GM23338 (cell line): ENCODE results near the gene HARBI1. TPM values are rescaled to one million over a fixed set of nuclear protein-coding genes. Genes with fewer than 3 reads are reported as not detected.

Experiments used
- ATAC-seq: fragments of 200-7000 bp; cut with Tn5 transposase; 3 replicates; pipeline ENCODE4 v1.9.1; 2020
- DNase-seq: peaks from one replicate; pipeline ENCODE4 v3.0.0-alpha.2; 2015; ENCODE audit warnings: low spot score
- H2AFZ ChIP-seq: fragments of 200-600 bp; sonication (generic); 2 replicates; pipeline ENCODE4 v1.8.0; 2016; ENCODE audit warnings: antibody characterized with exemption, mild to moderate bottlenecking, moderate library complexity
- H3F3A ChIP-seq: fragments of 200-600 bp; sonication (generic); replicated peaks from 2 replicates; pipeline ENCODE4 v1.8.0; 2017; ENCODE audit warnings: antibody characterized with exemption, mixed run types, low read depth
- H3K27ac ChIP-seq: fragments of 200-600 bp; sonication (generic); 2 replicates; pipeline ENCODE4 v1.6.1; 2016; ENCODE audit warnings: low read depth
- H3K27me3 ChIP-seq: fragments of 200-600 bp; sonication (generic); 2 replicates; pipeline ENCODE4 v1.8.0; 2016; ENCODE audit warnings: mild to moderate bottlenecking, mixed run types, moderate library complexity; ENCODE audit not compliant: insufficient read depth
- H3K36me3 ChIP-seq: fragments of 200-600 bp; sonication (generic); 2 replicates; pipeline ENCODE4 v1.8.0; 2016; ENCODE audit warnings: mild to moderate bottlenecking; ENCODE audit not compliant: insufficient read depth
- H3K4me1 ChIP-seq: fragments of 200-600 bp; sonication (generic); 2 replicates; pipeline ENCODE4 v1.8.0; 2016; ENCODE audit warnings: mild to moderate bottlenecking, moderate library complexity; ENCODE audit not compliant: insufficient read depth
- H3K4me2 ChIP-seq: fragments of 200-600 bp; sonication (generic); 2 replicates; pipeline ENCODE4 v1.7.1; 2017; ENCODE audit warnings: mixed run types
- H3K4me3 ChIP-seq: fragments of 200-600 bp; sonication (generic); 2 replicates; pipeline ENCODE4 v1.6.1; 2016; ENCODE audit warnings: mixed run types
- H3K79me2 ChIP-seq: fragments of 200-600 bp; sonication (generic); replicated peaks from 2 replicates; pipeline ENCODE4 v1.8.0; 2017; ENCODE audit warnings: mild to moderate bottlenecking; ENCODE audit not compliant: insufficient read depth
- H3K9me2 ChIP-seq: fragments of 200-600 bp; sonication (generic); 2 replicates; pipeline ENCODE4 v1.8.0; 2017; ENCODE audit not compliant: insufficient read depth
- H4K20me1 ChIP-seq: fragments of 200-600 bp; sonication (generic); replicated peaks from 2 replicates; pipeline ENCODE4 v1.8.0; 2017; ENCODE audit warnings: mild to moderate bottlenecking; ENCODE audit not compliant: insufficient read depth
- H3K27ac Mint-ChIP-seq: 2 replicates; pipeline ENCODE4 v1.8.0; 2020; ENCODE audit warnings: inconsistent platforms, mild to moderate bottlenecking, moderate library complexity, mixed read lengths
- H3K27me3 Mint-ChIP-seq: 3 replicates; pipeline ENCODE4 v1.8.0; 2022; ENCODE audit warnings: low read depth, mild to moderate bottlenecking, moderate library complexity, mixed read lengths, inconsistent platforms; ENCODE audit not compliant: insufficient read depth, poor library complexity
- H3K36me3 Mint-ChIP-seq: 3 replicates; pipeline ENCODE4 v1.8.0; 2021; ENCODE audit warnings: low read depth, mild to moderate bottlenecking, inconsistent platforms, moderate library complexity, mixed read lengths
- H3K4me1 Mint-ChIP-seq: 3 replicates; pipeline ENCODE4 v1.8.0; 2020; ENCODE audit warnings: mild to moderate bottlenecking, inconsistent platforms, mixed read lengths
- H3K4me3 Mint-ChIP-seq: 3 replicates; pipeline ENCODE4 v1.8.0; 2021; ENCODE audit warnings: moderate library complexity, mild to moderate bottlenecking, inconsistent platforms, mixed read lengths
- H3K9me3 Mint-ChIP-seq: 3 replicates; pipeline ENCODE4 v1.8.0; 2020; ENCODE audit warnings: moderate library complexity, mild to moderate bottlenecking, inconsistent platforms, mixed read lengths
- CTCF ChIP-seq, 2 experiments: fragments of 200-600 bp in 1 of 2; sonication (generic) in 1 of 2; conservative IDR thresholded peaks; 2 replicates each; pipeline versions ENCODE4 v1.5.1 to v1.6.1; 2016 to 2017; ENCODE audit warnings: antibody characterized with exemption in 2 of 2, low read depth in 2 of 2, mild to moderate bottlenecking in 2 of 2, moderate library complexity in 1 of 2
- EZH2phosphoT487 ChIP-seq: fragments of 200-600 bp; sonication (generic); IDR thresholded peaks from one replicate; pipeline ENCODE4 v1.8.1; 2018; ENCODE audit warnings: antibody characterized with exemption; ENCODE audit not compliant: unreplicated experiment
- NANOG ChIP-seq: IDR thresholded peaks from 2 replicates; pipeline ENCODE4 v1.6.1; 2016; ENCODE audit warnings: antibody characterized with exemption, borderline replicate concordance
- STAT1 ChIP-seq: IDR thresholded peaks from one replicate; pipeline ENCODE4 v1.6.1; 2016; ENCODE audit warnings: antibody characterized with exemption; ENCODE audit not compliant: unreplicated experiment
- ZNF114 ChIP-seq: fragments of 250-450 bp; sonication (Bioruptor Pico); IDR thresholded peaks from 2 replicates; pipeline ENCODE4 v1.5.0; 2020; ENCODE audit warnings: mild to moderate bottlenecking, moderate library complexity
- polyA plus RNA-seq: library from polyadenylated mRNA; unstranded; fragments of >200 nt; fragmentation: Nextera tagmentation; extraction: Ambion mirVana; gene quantifications from 2 replicates; pipeline ENCODE4 v1.2.1, GENCODE V29; 2016
- total RNA-seq: library from RNA; depleted of rRNA; stranded (reverse); fragments of >200 nt; shearing (Covaris generic); gene quantifications from 2 replicates; pipeline ENCODE4 v1.2.3, GENCODE V29; 2014
- TF ChIP-seq, protein P1 (sequence below): IDR thresholded peaks from 2 replicates; pipeline ENCODE4 v1.6.1; 2016; ENCODE audit warnings: antibody characterized with exemption
- TF ChIP-seq, protein P2 (sequence below): fragments of 250-450 bp; sonication (Bioruptor Pico); IDR thresholded peaks from 2 replicates; pipeline ENCODE4 v1.5.0; 2020; ENCODE audit warnings: mild to moderate bottlenecking, moderate library complexity

Gene HARBI1
- total and polyA plus RNA-seq, 2 experiments from 2014 or later: 4.2 to 6.5 TPM

- H3K36me3 Mint-ChIP-seq: no peaks in the 10 kb centered on the region
- H3K79me2 ChIP-seq: peaks cover 99% of the 10 kb centered on the region
Measured at GRCh38 chr11:46560300-46560991, 56.6 kb downstream of the HARBI1 start.

More at GRCh38 chr11:46560300-46560991, 56.6 kb downstream of the HARBI1 start:
- no peaks in the 10 kb centered on the region for H3K36me3 ChIP-seq
- no peak overlapping the region for H3K4me3 Mint-ChIP-seq
- H3K4me1 Mint-ChIP-seq: peaks cover 9% of the 10 kb centered on the region; the same call in 2 of the 3 replicates
- H2AFZ ChIP-seq: no peak overlapping the region
- no peaks in the 10 kb centered on the region for H3K9me3 Mint-ChIP-seq
- TF ChIP-seq NANOG: no peak
- TF ChIP-seq ZNF114 (CRISPR knock-in tag): no peak
- TF ChIP-seq CTCF (conservative IDR thresholded peaks at IDR 0.05; ENCODE audit: low read depth in 2 of 2): no peak
- TF ChIP-seq, protein P1, sequence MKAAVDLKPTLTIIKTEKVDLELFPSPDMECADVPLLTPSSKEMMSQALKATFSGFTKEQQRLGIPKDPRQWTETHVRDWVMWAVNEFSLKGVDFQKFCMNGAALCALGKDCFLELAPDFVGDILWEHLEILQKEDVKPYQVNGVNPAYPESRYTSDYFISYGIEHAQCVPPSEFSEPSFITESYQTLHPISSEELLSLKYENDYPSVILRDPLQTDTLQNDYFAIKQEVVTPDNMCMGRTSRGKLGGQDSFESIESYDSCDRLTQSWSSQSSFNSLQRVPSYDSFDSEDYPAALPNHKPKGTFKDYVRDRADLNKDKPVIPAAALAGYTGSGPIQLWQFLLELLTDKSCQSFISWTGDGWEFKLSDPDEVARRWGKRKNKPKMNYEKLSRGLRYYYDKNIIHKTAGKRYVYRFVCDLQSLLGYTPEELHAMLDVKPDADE: no peak
- no peak for TF ChIP-seq EZH2phosphoT487
- no peak for TF ChIP-seq STAT1
- TF ChIP-seq, protein P2, sequence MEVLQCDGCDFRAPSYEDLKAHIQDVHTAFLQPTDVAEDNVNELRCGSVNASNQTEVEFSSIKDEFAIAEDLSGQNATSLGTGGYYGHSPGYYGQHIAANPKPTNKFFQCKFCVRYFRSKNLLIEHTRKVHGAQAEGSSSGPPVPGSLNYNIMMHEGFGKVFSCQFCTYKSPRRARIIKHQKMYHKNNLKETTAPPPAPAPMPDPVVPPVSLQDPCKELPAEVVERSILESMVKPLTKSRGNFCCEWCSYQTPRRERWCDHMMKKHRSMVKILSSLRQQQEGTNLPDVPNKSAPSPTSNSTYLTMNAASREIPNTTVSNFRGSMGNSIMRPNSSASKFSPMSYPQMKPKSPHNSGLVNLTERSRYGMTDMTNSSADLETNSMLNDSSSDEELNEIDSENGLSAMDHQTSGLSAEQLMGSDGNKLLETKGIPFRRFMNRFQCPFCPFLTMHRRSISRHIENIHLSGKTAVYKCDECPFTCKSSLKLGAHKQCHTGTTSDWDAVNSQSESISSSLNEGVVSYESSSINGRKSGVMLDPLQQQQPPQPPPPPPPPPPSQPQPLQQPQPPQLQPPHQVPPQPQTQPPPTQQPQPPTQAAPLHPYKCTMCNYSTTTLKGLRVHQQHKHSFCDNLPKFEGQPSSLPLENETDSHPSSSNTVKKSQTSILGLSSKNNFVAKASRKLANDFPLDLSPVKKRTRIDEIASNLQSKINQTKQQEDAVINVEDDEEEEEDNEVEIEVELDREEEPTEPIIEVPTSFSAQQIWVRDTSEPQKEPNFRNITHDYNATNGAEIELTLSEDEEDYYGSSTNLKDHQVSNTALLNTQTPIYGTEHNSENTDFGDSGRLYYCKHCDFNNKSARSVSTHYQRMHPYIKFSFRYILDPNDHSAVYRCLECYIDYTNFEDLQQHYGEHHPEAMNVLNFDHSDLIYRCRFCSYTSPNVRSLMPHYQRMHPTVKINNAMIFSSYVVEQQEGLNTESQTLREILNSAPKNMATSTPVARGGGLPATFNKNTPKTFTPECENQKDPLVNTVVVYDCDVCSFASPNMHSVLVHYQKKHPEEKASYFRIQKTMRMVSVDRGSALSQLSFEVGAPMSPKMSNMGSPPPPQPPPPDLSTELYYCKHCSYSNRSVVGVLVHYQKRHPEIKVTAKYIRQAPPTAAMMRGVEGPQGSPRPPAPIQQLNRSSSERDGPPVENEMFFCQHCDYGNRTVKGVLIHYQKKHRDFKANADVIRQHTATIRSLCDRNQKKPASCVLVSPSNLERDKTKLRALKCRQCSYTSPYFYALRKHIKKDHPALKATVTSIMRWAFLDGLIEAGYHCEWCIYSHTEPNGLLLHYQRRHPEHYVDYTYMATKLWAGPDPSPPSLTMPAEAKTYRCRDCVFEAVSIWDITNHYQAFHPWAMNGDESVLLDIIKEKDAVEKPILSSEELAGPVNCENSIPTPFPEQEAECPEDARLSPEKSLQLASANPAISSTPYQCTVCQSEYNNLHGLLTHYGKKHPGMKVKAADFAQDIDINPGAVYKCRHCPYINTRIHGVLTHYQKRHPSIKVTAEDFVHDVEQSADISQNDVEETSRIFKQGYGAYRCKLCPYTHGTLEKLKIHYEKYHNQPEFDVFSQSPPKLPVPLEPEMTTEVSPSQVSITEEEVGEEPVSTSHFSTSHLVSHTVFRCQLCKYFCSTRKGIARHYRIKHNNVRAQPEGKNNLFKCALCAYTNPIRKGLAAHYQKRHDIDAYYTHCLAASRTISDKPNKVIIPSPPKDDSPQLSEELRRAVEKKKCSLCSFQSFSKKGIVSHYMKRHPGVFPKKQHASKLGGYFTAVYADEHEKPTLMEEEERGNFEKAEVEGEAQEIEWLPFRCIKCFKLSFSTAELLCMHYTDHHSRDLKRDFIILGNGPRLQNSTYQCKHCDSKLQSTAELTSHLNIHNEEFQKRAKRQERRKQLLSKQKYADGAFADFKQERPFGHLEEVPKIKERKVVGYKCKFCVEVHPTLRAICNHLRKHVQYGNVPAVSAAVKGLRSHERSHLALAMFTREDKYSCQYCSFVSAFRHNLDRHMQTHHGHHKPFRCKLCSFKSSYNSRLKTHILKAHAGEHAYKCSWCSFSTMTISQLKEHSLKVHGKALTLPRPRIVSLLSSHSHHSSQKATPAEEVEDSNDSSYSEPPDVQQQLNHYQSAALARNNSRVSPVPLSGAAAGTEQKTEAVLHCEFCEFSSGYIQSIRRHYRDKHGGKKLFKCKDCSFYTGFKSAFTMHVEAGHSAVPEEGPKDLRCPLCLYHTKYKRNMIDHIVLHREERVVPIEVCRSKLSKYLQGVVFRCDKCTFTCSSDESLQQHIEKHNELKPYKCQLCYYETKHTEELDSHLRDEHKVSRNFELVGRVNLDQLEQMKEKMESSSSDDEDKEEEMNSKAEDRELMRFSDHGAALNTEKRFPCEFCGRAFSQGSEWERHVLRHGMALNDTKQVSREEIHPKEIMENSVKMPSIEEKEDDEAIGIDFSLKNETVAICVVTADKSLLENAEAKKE: no peak
- DNase-seq: no peak
- H3K9me2 ChIP-seq: no peaks in the 10 kb centered on the region
- peak overlapping the region; percentile 71; the same call in 1 of the 2 replicates for H3K27ac ChIP-seq
- no peak for ATAC-seq
- H3K27me3 ChIP-seq: no peaks in the 10 kb centered on the region
- H3F3A ChIP-seq: no peaks in the 10 kb centered on the region
- no peak overlapping the region; the same call in 1 of the 2 replicates for H3K27ac Mint-ChIP-seq
- no peak overlapping the region for H3K4me3 ChIP-seq
- peaks cover 4% of the 10 kb centered on the region for H3K27me3 Mint-ChIP-seq
- H4K20me1 ChIP-seq: peaks cover 22% of the 10 kb centered on the region
- H3K4me1 ChIP-seq: peaks cover 4% of the 10 kb centered on the region; the same call in 1 of the 2 replicates
- H3K4me2 ChIP-seq: no peak overlapping the region
